ENCODE measurements around the gene AQP5. TPM values are rescaled to one million over a fixed set of nuclear protein-coding genes. Genes with fewer than 3 reads are reported as not detected.
"Not testable (repeated sequence)": the region's sequence is repeated elsewhere in the genome, so short reads cannot be mapped to it uniquely, and the experiment has no call there.

AQP5 gene
- total RNA-seq, 1 donor from 2014 or later, result under 0.01 TPM

- DNase-seq (ENCODE audit: low read depth in 2 of 2), result no peak
Observed at GRCh38 chr12:49980501-49981349, 19.1 kb downstream of the AQP5 start.

GRCh38 chr12:49982246-49983087, 20.8 kb downstream of the AQP5 start:
- DNase-seq (ENCODE audit: low read depth in 2 of 2), result no peak

GRCh38 chr12:49983892-49984291, 22.2 kb downstream of the AQP5 start:
- peak in 1 of 2 donors; percentile 83 for DNase-seq (ENCODE audit: low read depth in 2 of 2)

GRCh38 chr12:49984476-49985359, 23.0 kb downstream of the AQP5 start:
- no peak for DNase-seq (ENCODE audit: low read depth in 2 of 2)

- no peak for DNase-seq (ENCODE audit: low read depth in 2 of 2)
Observed at GRCh38 chr12:49985981-49986380, 24.3 kb downstream of the AQP5 start.

- DNase-seq (ENCODE audit: low read depth in 2 of 2), result not testable (repeated sequence)
Observed at GRCh38 chr12:49986476-49986875, 24.8 kb downstream of the AQP5 start.

DNA sequence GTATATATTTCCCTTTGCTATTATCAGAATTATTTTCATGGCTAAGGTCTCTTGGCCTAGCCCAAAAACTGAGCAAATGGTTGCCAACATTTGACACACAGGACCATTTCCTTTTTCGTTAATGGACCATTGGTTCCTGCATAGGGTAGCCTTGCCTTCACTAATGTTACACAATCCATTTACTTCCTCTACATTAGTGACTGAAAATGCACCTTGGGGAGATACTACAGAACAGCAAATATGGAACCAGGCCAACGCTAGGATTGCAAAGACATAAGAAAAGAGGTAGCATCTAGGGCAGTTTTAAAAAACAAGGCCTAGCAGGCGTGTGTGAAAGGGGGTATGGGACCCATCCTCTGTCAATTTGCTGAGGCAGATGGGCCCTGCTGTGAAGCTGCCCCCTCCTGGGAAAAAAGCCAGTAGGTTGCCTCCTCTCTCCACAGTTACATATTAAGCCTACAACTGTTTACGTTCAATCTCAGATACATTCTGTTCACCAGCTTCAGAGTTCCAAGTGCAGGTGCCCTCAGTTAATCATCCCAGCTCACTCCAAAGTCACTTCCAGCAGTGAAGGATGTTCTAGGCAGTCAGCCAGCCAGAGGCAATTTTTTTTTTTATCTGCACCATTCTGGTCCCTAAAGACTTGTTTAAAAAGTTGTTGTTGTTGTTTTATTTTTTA, 26.1 kb downstream of the AQP5 start:
- no peak for DNase-seq (ENCODE audit: low read depth in 2 of 2)

- not testable (repeated sequence) for DNase-seq (ENCODE audit: low read depth in 2 of 2)
Observed at GRCh38 chr12:49989400-49989799, 27.7 kb downstream of the AQP5 start.

DNA sequence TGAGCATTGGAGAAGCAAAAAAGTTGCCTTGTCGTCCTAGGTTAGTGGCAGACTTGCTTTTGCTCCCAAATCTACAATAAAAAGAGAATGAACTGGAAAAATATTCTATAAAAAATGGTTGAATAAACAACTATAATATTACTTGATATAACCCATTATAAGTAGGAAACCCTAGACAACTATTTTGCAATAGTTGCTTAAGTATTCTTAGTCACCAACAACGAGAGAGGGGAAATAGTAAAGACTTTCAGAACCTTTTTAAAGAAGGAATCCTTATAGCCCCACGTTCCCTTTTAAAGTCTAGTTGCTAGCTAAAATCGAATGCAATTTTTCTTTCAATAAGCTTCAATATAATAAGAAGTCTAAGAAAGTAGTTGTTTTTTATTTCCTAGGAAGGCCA, 28.6 kb downstream of the AQP5 start:
- DNase-seq (ENCODE audit: low read depth in 2 of 2), result no peak

DNA sequence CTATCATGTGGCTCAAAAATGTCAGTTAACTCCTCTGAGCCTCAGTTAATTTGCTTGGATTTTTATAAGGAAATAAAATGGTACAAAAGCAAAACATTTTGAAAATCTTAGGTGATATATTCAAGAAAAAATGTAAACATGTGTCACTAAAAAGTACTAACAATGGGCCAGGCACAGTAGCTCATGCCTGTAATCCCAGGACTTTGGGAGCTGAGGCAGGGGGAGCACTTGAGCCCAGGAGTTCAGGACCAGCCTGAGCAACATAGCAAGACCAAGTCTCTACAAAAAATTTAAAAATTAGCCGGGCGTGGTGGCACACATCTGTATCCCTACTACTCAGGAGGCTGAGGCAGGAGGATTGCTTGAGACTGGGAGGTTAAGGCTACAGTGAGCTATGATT, 36.8 kb downstream of the AQP5 start:
- DNase-seq (ENCODE audit: low read depth in 2 of 2), result no peak

DNA sequence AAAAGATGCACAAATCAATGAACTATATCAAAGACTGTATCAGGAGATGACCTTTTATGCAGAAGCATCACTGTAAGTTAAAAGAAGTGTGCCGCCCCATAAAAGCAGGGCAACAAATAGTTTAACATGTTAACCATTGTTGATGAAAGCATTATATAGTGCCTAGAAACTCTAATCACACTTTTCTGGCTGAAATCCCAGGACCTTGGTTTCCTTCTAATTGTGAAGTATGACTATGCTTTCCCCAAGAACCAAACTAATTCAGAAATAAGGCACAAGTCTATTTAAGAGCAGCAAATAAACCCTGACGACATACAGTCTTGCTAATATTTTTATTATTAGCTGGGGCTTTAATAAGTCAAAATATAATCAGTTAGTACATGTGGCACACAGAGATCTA, 41.9 kb downstream of the AQP5 start:
- DNase-seq (ENCODE audit: low read depth in 2 of 2), result peak in 1 of 2 donors; percentile 36

GRCh38 chr12:50004696-50005095, 43.0 kb downstream of the AQP5 start:
- DNase-seq (ENCODE audit: low read depth in 2 of 2), result no peak

DNA sequence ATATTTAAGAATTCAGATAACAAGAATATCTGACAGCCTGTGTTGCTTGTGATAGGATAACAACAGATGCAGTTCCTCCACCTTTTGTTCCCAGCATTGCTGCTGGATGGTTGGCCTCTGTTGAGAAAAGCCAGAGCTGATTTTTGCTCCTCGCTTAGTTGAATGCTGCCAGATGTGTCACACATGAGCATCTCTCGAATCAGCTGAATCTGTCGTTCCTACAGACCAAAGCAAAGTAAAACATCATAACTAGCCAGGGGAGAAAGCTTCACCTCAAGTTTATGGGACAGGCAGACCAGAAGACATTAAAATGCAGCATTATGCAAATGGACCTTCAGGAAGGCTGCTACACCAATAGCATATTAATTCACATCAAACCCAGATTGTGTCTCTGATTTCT, 43.5 kb downstream of the AQP5 start:
- no peak for DNase-seq (ENCODE audit: low read depth in 2 of 2)

DNA sequence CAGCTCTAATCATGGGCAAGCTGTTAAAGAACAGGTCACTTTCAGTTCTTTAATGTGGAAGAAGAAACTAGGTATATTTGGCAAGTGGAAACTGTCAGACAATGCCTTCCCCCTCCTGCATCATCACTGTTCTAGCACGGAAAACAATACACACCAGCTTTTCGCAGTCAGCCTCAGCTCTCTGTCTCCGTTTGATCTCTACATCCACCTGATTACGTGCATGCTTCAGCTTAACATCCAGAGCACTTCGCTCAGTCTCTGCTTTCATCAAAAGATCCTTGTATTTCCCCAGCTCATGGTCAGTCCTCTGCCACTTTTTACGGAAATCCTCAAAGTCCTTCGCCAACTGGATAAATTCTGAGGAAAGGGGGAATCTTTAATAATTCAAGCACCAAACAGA, 44.6 kb downstream of the AQP5 start:
- DNase-seq (ENCODE audit: low read depth in 2 of 2), result no peak

GRCh38 chr12:50006754-50007442, 45.2 kb downstream of the AQP5 start:
- no peak for DNase-seq (ENCODE audit: low read depth in 2 of 2)

DNA sequence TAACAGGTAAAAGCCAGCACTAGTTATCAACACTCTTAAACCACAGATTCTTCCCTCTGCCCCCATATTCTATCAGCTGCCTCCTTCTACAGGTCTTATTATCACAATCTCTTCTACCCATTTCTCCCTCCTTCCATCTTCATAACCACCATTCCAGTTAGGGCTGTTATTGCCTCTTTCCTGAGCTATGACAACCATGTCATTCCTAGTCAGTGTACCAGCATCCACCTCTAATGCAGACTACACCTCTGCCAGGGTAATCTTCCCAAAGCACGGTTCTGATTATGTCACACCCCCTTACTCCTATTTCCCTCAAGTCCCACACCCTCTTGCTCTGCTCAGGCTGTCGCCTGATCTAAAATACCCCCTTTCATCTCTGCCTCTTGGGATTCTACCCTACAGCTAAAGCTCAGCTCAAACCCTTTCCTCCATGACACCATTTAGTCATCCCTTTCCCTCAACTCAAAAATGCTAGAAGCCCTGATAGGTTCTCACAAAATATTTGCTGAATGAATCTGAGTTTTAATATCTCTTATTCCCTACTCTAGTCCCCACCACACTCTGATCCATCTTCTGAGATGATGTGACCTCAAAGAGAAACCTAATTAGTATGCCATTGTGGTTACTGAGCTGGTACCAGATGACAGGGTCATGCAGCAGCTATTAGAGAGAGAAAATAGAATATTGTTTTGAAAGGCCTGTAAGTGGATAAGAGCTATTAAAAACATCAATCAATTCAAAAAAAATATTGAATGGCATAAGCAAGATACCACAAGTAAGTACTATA, 51.9 kb downstream of the AQP5 start:
- no peak for DNase-seq (ENCODE audit: low read depth in 2 of 2)

DNA sequence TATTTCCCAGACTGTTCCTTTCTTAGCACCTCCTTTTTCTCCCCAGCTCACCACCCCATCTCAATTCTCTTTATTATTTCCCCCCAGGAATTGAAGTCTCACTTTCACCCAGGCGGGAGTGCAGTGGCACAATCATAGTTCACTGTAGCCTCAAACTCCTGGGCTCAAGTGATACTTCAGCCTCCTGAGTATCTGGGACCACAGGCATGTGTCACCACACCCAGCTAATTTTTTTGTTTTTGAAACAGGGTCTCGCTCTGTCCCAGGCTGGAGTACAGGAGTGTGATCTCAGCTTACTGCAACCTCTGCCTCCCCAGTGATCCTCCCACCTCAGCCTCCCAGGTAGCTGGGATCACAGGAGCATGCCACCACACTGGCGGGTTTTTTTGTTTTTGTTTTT, 52.7 kb downstream of the AQP5 start:
- no peak for DNase-seq (ENCODE audit: low read depth in 2 of 2)

All from dermis microvascular lymphatic vessel endothelial cell (primary cell).